Lung (tissue), 12 donors: ENCODE data around the gene MYMK. TPM values are rescaled to one million over a fixed set of nuclear protein-coding genes. Genes with fewer than 3 reads are reported as not detected.

Source experiments
- ATAC-seq: fragments of 200-7000 bp; cut with Tn5 transposase; one replicate; pipeline ENCODE4 v1.9.1; 2020; ENCODE audit warnings: moderate number of reproducible peaks; ENCODE audit not compliant: insufficient read depth, low FRiP score
- DNase-seq, 3 donors: peaks; one replicate each; pipeline ENCODE4 v3.0.0-alpha.2; 2013 to 2017
- H3K27ac ChIP-seq, 2 donors: one replicate each; pipeline ENCODE4 v1.5.1; 2013; ENCODE audit warnings: mild to moderate bottlenecking in 2 of 2, moderate library complexity in 2 of 2, control low read depth in 1 of 2, inconsistent platforms in 1 of 2, low read depth in 1 of 2, low read length in 1 of 2
- H3K27me3 ChIP-seq, 3 donors: one replicate each; pipeline ENCODE4 v1.5.1; 2013; ENCODE audit warnings: low read length in 2 of 3; ENCODE audit not compliant: control insufficient read depth in 3 of 3, insufficient read depth in 3 of 3
- H3K36me3 ChIP-seq, 4 donors: one replicate each; pipeline ENCODE4 v1.5.1; 2013; ENCODE audit warnings: low read length in 4 of 4, mild to moderate bottlenecking in 1 of 4, moderate library complexity in 1 of 4; ENCODE audit not compliant: control insufficient read depth in 4 of 4, insufficient read depth in 4 of 4
- H3K4me1 ChIP-seq, 5 donors: one replicate each; pipeline ENCODE4 v1.5.1; 2013; ENCODE audit warnings: low read length in 5 of 5, mild to moderate bottlenecking in 2 of 5, moderate library complexity in 1 of 5; ENCODE audit not compliant: control insufficient read depth in 5 of 5, insufficient read depth in 5 of 5
- H3K4me3 ChIP-seq: one replicate; pipeline ENCODE4 v1.5.1; 2013; ENCODE audit warnings: mild to moderate bottlenecking, control low read depth, moderate library complexity
- H3K9ac ChIP-seq, 2 donors: one replicate each; pipeline ENCODE4 v1.5.1; 2013; ENCODE audit warnings: low read length in 2 of 2, control low read depth in 1 of 2; ENCODE audit not compliant: insufficient read depth in 1 of 2
- H3K9me3 ChIP-seq, 4 donors: one replicate each; pipeline ENCODE4 v1.5.1; 2013; ENCODE audit warnings: low read length in 3 of 4, mild to moderate bottlenecking in 1 of 4, moderate library complexity in 1 of 4; ENCODE audit not compliant: control insufficient read depth in 4 of 4, insufficient read depth in 3 of 4
- CTCF ChIP-seq: IDR thresholded peaks from 2 replicates; pipeline ENCODE4 v1.5.1; 2012; ENCODE audit warnings: mild to moderate bottlenecking; ENCODE audit errors: control extremely low read depth, extremely low read depth
- WGBS, 2 donors: extraction: QIAGEN DNeasy Blood & Tissue Kit; methylation state at CpG; one replicate each; pipeline ENCODE4 v1.1.7; 2013; 5-methylcytosine and 5-hydroxymethylcytosine counted together
- polyA plus RNA-seq, 2 donors: library from polyadenylated mRNA; stranded (reverse); fragments of 200-250 nt; gene quantifications; one replicate each; pipeline ENCODE4 v1.2.1, GENCODE V29; 2013
- total RNA-seq, 2 donors: library from RNA; depleted of rRNA in 1 of 2; stranded (reverse); fragments of >200 nt in 1 of 2; gene quantifications; one replicate each; pipeline ENCODE4 v1.2.1, GENCODE V29; 2014 to 2021
- donor health status: control.
- donor health status: control.
- donor health status: Bipolar disorder and iron deficiency.
- donor health status: healthy.
- donor health status: DM: yes; HTN: yes; CAD: no.

MYMK gene
- total and polyA plus RNA-seq, 4 donors = not detected

- no peaks in the 10 kb centered on the region for H3K27me3 ChIP-seq
- DNase-seq (no peak), ATAC-seq (no peak)
- peaks cover 0 to 45% (median 5%) of the 10 kb centered on the region in 5 donors for H3K4me1 ChIP-seq
- H3K9ac ChIP-seq = no peak overlapping the region
- TF ChIP-seq CTCF = no peak
- no peaks in the 10 kb centered on the region for H3K36me3 ChIP-seq
- H3K4me3 ChIP-seq = no peak overlapping the region
- H3K27ac ChIP-seq = no peak overlapping the region
- no peaks in the 10 kb centered on the region for H3K9me3 ChIP-seq
- WGBS, 2 donors = 72 to 84% methylated on average over 13 of the region's 13 CpGs
Measured at GRCh38 chr9:133490201-133490681, 34.5 kb downstream of the MYMK start.

- Histone ChIP-seq H3K9ac (no peak overlapping the region), H3K4me1 (peaks cover 0 to 38% (median 3%) of the 10 kb centered on the region in 5 donors), H3K27me3 (no peaks in the 10 kb centered on the region), H3K4me3 (no peak overlapping the region), H3K27ac (no peak overlapping the region), H3K36me3 (no peaks in the 10 kb centered on the region), H3K9me3 (no peaks in the 10 kb centered on the region)
- ATAC-seq (no peak), DNase-seq (peak in 2 of 3 donors; percentile 42 to 52)
- 83 to 92% methylated on average over 19 of the region's 19 CpGs for WGBS, 2 donors
- no peak for TF ChIP-seq CTCF
Measured at GRCh38 chr9:133489253-133490190, 35.2 kb downstream of the MYMK start.

GRCh38 chr9:133488686-133489252 lies 36.0 kb downstream of the MYMK start:
- Histone ChIP-seq H3K9ac (no peak overlapping the region), H3K27ac (no peak overlapping the region), H3K4me3 (no peak overlapping the region), H3K9me3 (no peaks in the 10 kb centered on the region), H3K4me1 (peaks cover 0 to 35% (median 3%) of the 10 kb centered on the region in 5 donors), H3K27me3 (no peaks in the 10 kb centered on the region), H3K36me3 (no peaks in the 10 kb centered on the region)
- no peak for DNase-seq
- ATAC-seq = no peak
- WGBS, 2 donors = 93% methylated on average over 18 of the region's 18 CpGs
- TF ChIP-seq CTCF = no peak
